HG03060 (cell line): ENCODE measurements around the gene HBA2.
"Not testable (repeated sequence)": the region's sequence is repeated elsewhere in the genome, so short reads cannot be mapped to it uniquely, and the experiment has no call there.

Experiments used
- ATAC-seq: cut with Tn5 transposase; IDR thresholded peaks from one replicate; pipeline ENCODE4 v1.9.1; 2021; ENCODE audit warnings: low read depth, moderate number of reproducible peaks; ENCODE audit not compliant: unreplicated experiment

HBA2 gene

GRCh38 chr16:172374-172941 is at the start of gene HBA2:
Gene HBA2, plus strand, starts transcription at chr16:172876. Its CDS starts 37 bp downstream, at chr16:172913.
- not testable (repeated sequence) for ATAC-seq

GRCh38 chr16:123558-124350 is 48.9 kb upstream of the HBA2 start:
- not testable (repeated sequence) for ATAC-seq

GRCh38 chr16:125011-125410 is 47.7 kb upstream of the HBA2 start:
- ATAC-seq: no peak

- ATAC-seq: no peak
Observed at GRCh38 chr16:129075-129474, 43.6 kb upstream of the HBA2 start.

GRCh38 chr16:130533-131173 is 42.0 kb upstream of the HBA2 start:
- ATAC-seq: no peak

- no peak for ATAC-seq
Observed at GRCh38 chr16:132120-132519, 40.6 kb upstream of the HBA2 start.

- ATAC-seq: no peak
Observed at GRCh38 chr16:133716-134115, 39.0 kb upstream of the HBA2 start.

GRCh38 chr16:138049-138417 is 34.6 kb upstream of the HBA2 start:
- ATAC-seq: no peak

GRCh38 chr16:140175-140857 is 32.4 kb upstream of the HBA2 start:
- no peak for ATAC-seq

GRCh38 chr16:142405-142967 is 30.2 kb upstream of the HBA2 start:
- ATAC-seq: no peak

GRCh38 chr16:143047-143446 is 29.6 kb upstream of the HBA2 start:
- ATAC-seq: no peak

- no peak for ATAC-seq
Observed at GRCh38 chr16:143456-143855, 29.2 kb upstream of the HBA2 start.

- ATAC-seq: no peak
Observed at GRCh38 chr16:144797-145252, 27.9 kb upstream of the HBA2 start.

GRCh38 chr16:146646-147045 is 26.0 kb upstream of the HBA2 start:
- ATAC-seq: no peak

GRCh38 chr16:149024-149660 is 23.5 kb upstream of the HBA2 start:
- ATAC-seq: no peak

GRCh38 chr16:152141-153128 is 20.2 kb upstream of the HBA2 start, which contains the start of gene HBZ:
Gene HBZ, plus strand, starts transcription at chr16:152644. Its CDS starts 266 bp downstream, at chr16:152910.
- no peak for ATAC-seq

GRCh38 chr16:153129-153521 is 19.6 kb upstream of the HBA2 start:
- not testable (repeated sequence) for ATAC-seq

GRCh38 chr16:153550-154216 is 19.0 kb upstream of the HBA2 start:
- not testable (repeated sequence) for ATAC-seq
